ES-I3 (cell line): ENCODE data around the gene AEBP1.

Experiments used
- H3K36me3 ChIP-seq: 2 replicates; pipeline ENCODE4 v1.6.1; 2013; ENCODE audit warnings: mild to moderate bottlenecking, low read length, control low read depth, moderate library complexity; ENCODE audit not compliant: insufficient read depth
- H3K4me1 ChIP-seq: 2 replicates; pipeline ENCODE4 v1.6.1; 2013; ENCODE audit warnings: mild to moderate bottlenecking, control low read depth, low read length; ENCODE audit not compliant: insufficient read depth
- H3K9ac ChIP-seq: 2 replicates; pipeline ENCODE4 v1.6.1; 2013; ENCODE audit warnings: low read depth, mild to moderate bottlenecking, low read length, moderate library complexity
- H3K9me3 ChIP-seq: 2 replicates; pipeline ENCODE4 v1.6.1; 2013; ENCODE audit warnings: mild to moderate bottlenecking, low read length, moderate library complexity; ENCODE audit not compliant: control insufficient read depth, insufficient read depth

AEBP1 gene

GRCh38 chr7:44075296-44076075 lies 28.7 kb upstream of the AEBP1 start:
- Histone ChIP-seq H3K4me1 (no peaks in the 10 kb centered on the region), H3K9ac (no peak overlapping the region), H3K36me3 (peaks cover 2% of the 10 kb centered on the region; the same call in 1 of the 2 replicates), H3K9me3 (no peaks in the 10 kb centered on the region)

GRCh38 chr7:44076101-44076895 lies 27.8 kb upstream of the AEBP1 start:
- peaks cover 2% of the 10 kb centered on the region; the same call in 1 of the 2 replicates for H3K36me3 ChIP-seq
- no peaks in the 10 kb centered on the region for H3K4me1 ChIP-seq
- H3K9ac ChIP-seq, result no peak overlapping the region
- H3K9me3 ChIP-seq, result no peaks in the 10 kb centered on the region

- H3K4me1 ChIP-seq, result no peaks in the 10 kb centered on the region
- H3K9me3 ChIP-seq, result no peaks in the 10 kb centered on the region
- no peak overlapping the region for H3K9ac ChIP-seq
- H3K36me3 ChIP-seq, result peaks cover 2% of the 10 kb centered on the region; the same call in 1 of the 2 replicates
Measured at GRCh38 chr7:44077061-44077460, 27.1 kb upstream of the AEBP1 start.

GRCh38 chr7:44077681-44078091 lies 26.5 kb upstream of the AEBP1 start:
- no peaks in the 10 kb centered on the region for H3K4me1 ChIP-seq
- H3K9ac ChIP-seq, result no peak overlapping the region
- H3K36me3 ChIP-seq, result peaks cover 2% of the 10 kb centered on the region; the same call in 1 of the 2 replicates
- no peaks in the 10 kb centered on the region for H3K9me3 ChIP-seq

GRCh38 chr7:44078521-44078920 lies 25.6 kb upstream of the AEBP1 start:
- Histone ChIP-seq H3K4me1 (no peaks in the 10 kb centered on the region), H3K9ac (no peak overlapping the region), H3K36me3 (peaks cover 2% of the 10 kb centered on the region; the same call in 1 of the 2 replicates), H3K9me3 (no peaks in the 10 kb centered on the region)

GRCh38 chr7:44079331-44080021 lies 24.7 kb upstream of the AEBP1 start:
- no peaks in the 10 kb centered on the region for H3K9me3 ChIP-seq
- H3K9ac ChIP-seq, result no peak overlapping the region
- H3K4me1 ChIP-seq, result no peaks in the 10 kb centered on the region
- H3K36me3 ChIP-seq, result no peaks in the 10 kb centered on the region; the same call in 1 of the 2 replicates

- no peaks in the 10 kb centered on the region; the same call in 1 of the 2 replicates for H3K36me3 ChIP-seq
- H3K9me3 ChIP-seq, result no peaks in the 10 kb centered on the region
- no peaks in the 10 kb centered on the region for H3K4me1 ChIP-seq
- H3K9ac ChIP-seq, result no peak overlapping the region
Measured at GRCh38 chr7:44080118-44080517, 24.0 kb upstream of the AEBP1 start.

GRCh38 chr7:44080686-44081265 lies 23.4 kb upstream of the AEBP1 start:
- no peaks in the 10 kb centered on the region; the same call in 1 of the 2 replicates for H3K36me3 ChIP-seq
- no peaks in the 10 kb centered on the region for H3K9me3 ChIP-seq
- H3K4me1 ChIP-seq, result no peaks in the 10 kb centered on the region; the same call in 1 of the 2 replicates
- H3K9ac ChIP-seq, result no peak overlapping the region

- Histone ChIP-seq H3K4me1 (no peaks in the 10 kb centered on the region; the same call in 1 of the 2 replicates), H3K9ac (peak overlapping the region; percentile 75; the same call in 1 of the 2 replicates), H3K9me3 (no peaks in the 10 kb centered on the region), H3K36me3 (no peaks in the 10 kb centered on the region)
Measured at GRCh38 chr7:44081266-44081748, 22.8 kb upstream of the AEBP1 start.

- no peaks in the 10 kb centered on the region for H3K36me3 ChIP-seq
- H3K9ac ChIP-seq, result peak overlapping the region; percentile 83
- H3K9me3 ChIP-seq, result no peaks in the 10 kb centered on the region
- no peaks in the 10 kb centered on the region; the same call in 1 of the 2 replicates for H3K4me1 ChIP-seq
Measured at GRCh38 chr7:44082541-44083207, 21.5 kb upstream of the AEBP1 start.

GRCh38 chr7:44083796-44084195 lies 20.3 kb upstream of the AEBP1 start:
- H3K36me3 ChIP-seq, result no peaks in the 10 kb centered on the region
- peaks cover 4% of the 10 kb centered on the region; the same call in 1 of the 2 replicates for H3K4me1 ChIP-seq
- no peak overlapping the region for H3K9ac ChIP-seq

GRCh38 chr7:44084701-44085100 lies 19.4 kb upstream of the AEBP1 start:
- no peaks in the 10 kb centered on the region for H3K9me3 ChIP-seq
- H3K36me3 ChIP-seq, result no peaks in the 10 kb centered on the region
- peaks cover 4% of the 10 kb centered on the region; the same call in 1 of the 2 replicates for H3K4me1 ChIP-seq
- H3K9ac ChIP-seq, result no peak overlapping the region

More at GRCh38 chr7:44083796-44084195, 20.3 kb upstream of the AEBP1 start:
- no peaks in the 10 kb centered on the region for H3K9me3 ChIP-seq

- no peak overlapping the region for H3K9ac ChIP-seq
- H3K4me1 ChIP-seq, result peaks cover 4% of the 10 kb centered on the region; the same call in 1 of the 2 replicates
- H3K36me3 ChIP-seq, result no peaks in the 10 kb centered on the region
- H3K9me3 ChIP-seq, result no peaks in the 10 kb centered on the region
Measured at GRCh38 chr7:44085546-44085945, 18.6 kb upstream of the AEBP1 start.
